ENCODE measurements around the gene SRP9.
A peak's percentile ranks its signal among the peaks of the same experiment; 100 is the strongest.
"Not testable (repeated sequence)": the region's sequence is repeated elsewhere in the genome, so short reads cannot be mapped to it uniquely, and the experiment has no call there.

The SRP9 gene

GRCh38 chr1:225815526-225816178, 38.0 kb downstream of the SRP9 start:
- DNase-seq (ENCODE audit: low spot score) = no peak

GRCh38 chr1:225816643-225817538, 39.3 kb downstream of the SRP9 start:
- DNase-seq (ENCODE audit: low spot score) = no peak

- DNase-seq (ENCODE audit: low spot score) = peak; percentile 91
These were observed 40.0 kb downstream of the SRP9 start for GRCh38 chr1:225817611-225818061.

GRCh38 chr1:225818229-225818628, 40.6 kb downstream of the SRP9 start:
- DNase-seq (ENCODE audit: low spot score) = no peak

- no peak for DNase-seq (ENCODE audit: low spot score)
These were observed 41.9 kb downstream of the SRP9 start for GRCh38 chr1:225819346-225820192.

- no peak for DNase-seq (ENCODE audit: low spot score)
These were observed 43.0 kb downstream of the SRP9 start for GRCh38 chr1:225820522-225821120.

- DNase-seq (ENCODE audit: low spot score) = no peak
These were observed 45.2 kb downstream of the SRP9 start for GRCh38 chr1:225822655-225823403.

- DNase-seq (ENCODE audit: low spot score) = no peak
These were observed 46.2 kb downstream of the SRP9 start for GRCh38 chr1:225823811-225824261.

GRCh38 chr1:225824533-225824941, 46.9 kb downstream of the SRP9 start:
- no peak for DNase-seq (ENCODE audit: low spot score)

GRCh38 chr1:225825078-225825477, 47.5 kb downstream of the SRP9 start:
- no peak for DNase-seq (ENCODE audit: low spot score)

GRCh38 chr1:225825607-225826007, 48.0 kb downstream of the SRP9 start:
- no peak for DNase-seq (ENCODE audit: low spot score)

GRCh38 chr1:225827076-225827475, 49.5 kb downstream of the SRP9 start:
- DNase-seq (ENCODE audit: low spot score) = no peak

- no peak for DNase-seq (ENCODE audit: low spot score)
These were observed 51.2 kb downstream of the SRP9 start for GRCh38 chr1:225828706-225829345.

- DNase-seq (ENCODE audit: low spot score) = no peak
These were observed 53.2 kb downstream of the SRP9 start for GRCh38 chr1:225830841-225831240.

- peak; percentile 58 for DNase-seq (ENCODE audit: low spot score)
These were observed 57.0 kb downstream of the SRP9 start for GRCh38 chr1:225834417-225835329.

- DNase-seq (ENCODE audit: low spot score) = no peak
These were observed 58.2 kb downstream of the SRP9 start for GRCh38 chr1:225835856-225836255.

- DNase-seq (ENCODE audit: low spot score) = not testable (repeated sequence)
These were observed 58.7 kb downstream of the SRP9 start for GRCh38 chr1:225836296-225836695.

GRCh38 chr1:225838793-225839192, 61.2 kb downstream of the SRP9 start:
- DNase-seq (ENCODE audit: low spot score) = no peak
